GM23338 (cell line): ENCODE data around the gene NDUFS2. TPM values are rescaled to one million over a fixed set of nuclear protein-coding genes. Genes with fewer than 3 reads are reported as not detected.

Source experiments
- ATAC-seq: fragments of 200-7000 bp; cut with Tn5 transposase; 3 replicates; pipeline ENCODE4 v1.9.1; 2020
- DNase-seq: peaks from one replicate; pipeline ENCODE4 v3.0.0-alpha.2; 2015; ENCODE audit warnings: low spot score
- H2AFZ ChIP-seq: fragments of 200-600 bp; sonication (generic); 2 replicates; pipeline ENCODE4 v1.8.0; 2016; ENCODE audit warnings: antibody characterized with exemption, mild to moderate bottlenecking, moderate library complexity
- H3F3A ChIP-seq: fragments of 200-600 bp; sonication (generic); replicated peaks from 2 replicates; pipeline ENCODE4 v1.8.0; 2017; ENCODE audit warnings: antibody characterized with exemption, mixed run types, low read depth
- H3K27ac ChIP-seq: fragments of 200-600 bp; sonication (generic); 2 replicates; pipeline ENCODE4 v1.6.1; 2016; ENCODE audit warnings: low read depth
- H3K27me3 ChIP-seq: fragments of 200-600 bp; sonication (generic); 2 replicates; pipeline ENCODE4 v1.8.0; 2016; ENCODE audit warnings: mild to moderate bottlenecking, mixed run types, moderate library complexity; ENCODE audit not compliant: insufficient read depth
- H3K36me3 ChIP-seq: fragments of 200-600 bp; sonication (generic); 2 replicates; pipeline ENCODE4 v1.8.0; 2016; ENCODE audit warnings: mild to moderate bottlenecking; ENCODE audit not compliant: insufficient read depth
- H3K4me1 ChIP-seq: fragments of 200-600 bp; sonication (generic); 2 replicates; pipeline ENCODE4 v1.8.0; 2016; ENCODE audit warnings: mild to moderate bottlenecking, moderate library complexity; ENCODE audit not compliant: insufficient read depth
- H3K4me2 ChIP-seq: fragments of 200-600 bp; sonication (generic); 2 replicates; pipeline ENCODE4 v1.7.1; 2017; ENCODE audit warnings: mixed run types
- H3K4me3 ChIP-seq: fragments of 200-600 bp; sonication (generic); 2 replicates; pipeline ENCODE4 v1.6.1; 2016; ENCODE audit warnings: mixed run types
- H3K79me2 ChIP-seq: fragments of 200-600 bp; sonication (generic); replicated peaks from 2 replicates; pipeline ENCODE4 v1.8.0; 2017; ENCODE audit warnings: mild to moderate bottlenecking; ENCODE audit not compliant: insufficient read depth
- H3K9me2 ChIP-seq: fragments of 200-600 bp; sonication (generic); 2 replicates; pipeline ENCODE4 v1.8.0; 2017; ENCODE audit not compliant: insufficient read depth
- H4K20me1 ChIP-seq: fragments of 200-600 bp; sonication (generic); replicated peaks from 2 replicates; pipeline ENCODE4 v1.8.0; 2017; ENCODE audit warnings: mild to moderate bottlenecking; ENCODE audit not compliant: insufficient read depth
- H3K27ac Mint-ChIP-seq: 2 replicates; pipeline ENCODE4 v1.8.0; 2020; ENCODE audit warnings: inconsistent platforms, mild to moderate bottlenecking, moderate library complexity, mixed read lengths
- H3K27me3 Mint-ChIP-seq: 3 replicates; pipeline ENCODE4 v1.8.0; 2022; ENCODE audit warnings: low read depth, mild to moderate bottlenecking, moderate library complexity, mixed read lengths, inconsistent platforms; ENCODE audit not compliant: insufficient read depth, poor library complexity
- H3K36me3 Mint-ChIP-seq: 3 replicates; pipeline ENCODE4 v1.8.0; 2021; ENCODE audit warnings: low read depth, mild to moderate bottlenecking, inconsistent platforms, moderate library complexity, mixed read lengths
- H3K4me1 Mint-ChIP-seq: 3 replicates; pipeline ENCODE4 v1.8.0; 2020; ENCODE audit warnings: mild to moderate bottlenecking, inconsistent platforms, mixed read lengths
- H3K4me3 Mint-ChIP-seq: 3 replicates; pipeline ENCODE4 v1.8.0; 2021; ENCODE audit warnings: moderate library complexity, mild to moderate bottlenecking, inconsistent platforms, mixed read lengths
- H3K9me3 Mint-ChIP-seq: 3 replicates; pipeline ENCODE4 v1.8.0; 2020; ENCODE audit warnings: moderate library complexity, mild to moderate bottlenecking, inconsistent platforms, mixed read lengths
- CREB1 ChIP-seq: fragments of 250-450 bp; sonication (Bioruptor Pico); IDR thresholded peaks from 2 replicates; pipeline ENCODE4 v1.5.0; 2020; ENCODE audit warnings: low read depth, mild to moderate bottlenecking, moderate library complexity
- EZH2 ChIP-seq: fragments of 200-600 bp; sonication (generic); IDR thresholded peaks from one replicate; pipeline ENCODE4 v1.8.0; 2017; ENCODE audit warnings: antibody characterized with exemption, mild to moderate bottlenecking, low read depth; ENCODE audit not compliant: unreplicated experiment
- EZH2phosphoT487 ChIP-seq: fragments of 200-600 bp; sonication (generic); IDR thresholded peaks from one replicate; pipeline ENCODE4 v1.8.1; 2018; ENCODE audit warnings: antibody characterized with exemption; ENCODE audit not compliant: unreplicated experiment
- JUNB ChIP-seq: IDR thresholded peaks from one replicate; pipeline ENCODE4 v1.6.1; 2016; ENCODE audit warnings: antibody characterized with exemption; ENCODE audit not compliant: unreplicated experiment
- NANOG ChIP-seq: IDR thresholded peaks from 2 replicates; pipeline ENCODE4 v1.6.1; 2016; ENCODE audit warnings: antibody characterized with exemption, borderline replicate concordance
- POLR2AphosphoS5 ChIP-seq: IDR thresholded peaks from 2 replicates; pipeline ENCODE4 v1.6.1; 2016; ENCODE audit warnings: antibody characterized with exemption, low read depth
- STAT1 ChIP-seq: IDR thresholded peaks from one replicate; pipeline ENCODE4 v1.6.1; 2016; ENCODE audit warnings: antibody characterized with exemption; ENCODE audit not compliant: unreplicated experiment
- ZNF114 ChIP-seq: fragments of 250-450 bp; sonication (Bioruptor Pico); IDR thresholded peaks from 2 replicates; pipeline ENCODE4 v1.5.0; 2020; ENCODE audit warnings: mild to moderate bottlenecking, moderate library complexity
- ZNF331 ChIP-seq: fragments of 250-450 bp; sonication (Bioruptor Pico); IDR thresholded peaks from 2 replicates; pipeline ENCODE4 v1.5.0; 2020; ENCODE audit warnings: low read depth, mild to moderate bottlenecking, moderate library complexity
- polyA plus RNA-seq: library from polyadenylated mRNA; unstranded; fragments of >200 nt; fragmentation: Nextera tagmentation; extraction: Ambion mirVana; gene quantifications from 2 replicates; pipeline ENCODE4 v1.2.1, GENCODE V29; 2016
- total RNA-seq: library from RNA; depleted of rRNA; stranded (reverse); fragments of >200 nt; shearing (Covaris generic); gene quantifications from 2 replicates; pipeline ENCODE4 v1.2.3, GENCODE V29; 2014
- TF ChIP-seq, protein P1 (sequence below), 2 experiments: fragments of 200-600 bp in 1 of 2; sonication (generic) in 1 of 2; conservative IDR thresholded peaks; 2 replicates each; pipeline versions ENCODE4 v1.5.1 to v1.6.1; 2016 to 2017; ENCODE audit warnings: antibody characterized with exemption in 2 of 2, low read depth in 2 of 2, mild to moderate bottlenecking in 2 of 2, moderate library complexity in 1 of 2
- TF ChIP-seq, protein P2 (sequence below): IDR thresholded peaks from 2 replicates; pipeline ENCODE4 v1.6.1; 2016; ENCODE audit warnings: antibody characterized with exemption
- TF ChIP-seq, protein P3 (sequence below): IDR thresholded peaks from one replicate; pipeline ENCODE4 v1.6.1; 2018; ENCODE audit warnings: antibody characterized with exemption; ENCODE audit not compliant: unreplicated experiment
- TF ChIP-seq, protein P4 (sequence below): fragments of 250-450 bp; sonication (Bioruptor Pico); IDR thresholded peaks from 2 replicates; pipeline ENCODE4 v1.5.0; 2020; ENCODE audit warnings: mild to moderate bottlenecking, moderate library complexity

Gene NDUFS2
- total and polyA plus RNA-seq, 2 experiments from 2014 or later = 56.7 to 131 TPM

DNA sequence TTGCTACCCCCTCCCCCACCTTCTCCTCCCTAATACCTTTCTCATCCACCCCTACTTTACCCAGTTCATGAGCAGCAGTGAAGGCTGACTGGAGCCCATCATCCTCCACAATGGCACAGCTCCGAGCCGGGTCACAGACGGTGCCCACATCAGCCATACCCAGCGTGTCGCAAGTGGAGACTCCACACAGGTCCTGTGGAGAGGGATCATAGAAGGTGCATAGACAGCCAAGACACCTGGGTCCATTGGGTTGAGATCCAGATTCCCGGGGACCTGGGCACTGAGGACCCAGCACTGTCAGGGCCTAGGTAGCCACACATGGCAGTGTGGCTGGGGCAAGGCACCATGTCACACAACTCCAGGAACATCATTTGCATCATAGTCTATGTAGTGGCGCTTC, 6.1 kb upstream of the NDUFS2 start:
- Histone ChIP-seq H2AFZ (no peak overlapping the region), H3K9me2 (no peaks in the 10 kb centered on the region), H3K4me3 (no peak overlapping the region), H3F3A (peaks cover 9% of the 10 kb centered on the region; the same call in 1 of the 2 replicates), H3K36me3 (no peaks in the 10 kb centered on the region), H3K4me2 (no peak overlapping the region), H3K79me2 (no peaks in the 10 kb centered on the region), H3K4me1 (peaks cover 49% of the 10 kb centered on the region), H3K27me3 (no peaks in the 10 kb centered on the region), H3K27ac (0 out of 2 replicates have a peak overlapping the region, but pooled peaks have one; percentile 26), H4K20me1 (no peaks in the 10 kb centered on the region)
- H3K27ac Mint-ChIP-seq = no peak overlapping the region; the same call in 1 of the 2 replicates
- peaks cover 16% of the 10 kb centered on the region for H3K27me3 Mint-ChIP-seq
- ATAC-seq (no peak), DNase-seq (no peak)
- H3K36me3 Mint-ChIP-seq = peaks cover 11% of the 10 kb centered on the region; the same call in 2 of the 3 replicates
- H3K4me3 Mint-ChIP-seq = no peak overlapping the region
- H3K4me1 Mint-ChIP-seq = peaks cover 54% of the 10 kb centered on the region
- H3K9me3 Mint-ChIP-seq = no peaks in the 10 kb centered on the region; the same call in 2 of the 3 replicates
- TF ChIP-seq STAT1 (no peak), ZNF114 (CRISPR knock-in tag) (no peak), EZH2 (no peak), JUNB (no peak), ZNF331 (CRISPR knock-in tag) (no peak), CREB1 (no peak), EZH2phosphoT487 (no peak), POLR2AphosphoS5 (no peak), NANOG (no peak)
- TF ChIP-seq, protein P1, sequence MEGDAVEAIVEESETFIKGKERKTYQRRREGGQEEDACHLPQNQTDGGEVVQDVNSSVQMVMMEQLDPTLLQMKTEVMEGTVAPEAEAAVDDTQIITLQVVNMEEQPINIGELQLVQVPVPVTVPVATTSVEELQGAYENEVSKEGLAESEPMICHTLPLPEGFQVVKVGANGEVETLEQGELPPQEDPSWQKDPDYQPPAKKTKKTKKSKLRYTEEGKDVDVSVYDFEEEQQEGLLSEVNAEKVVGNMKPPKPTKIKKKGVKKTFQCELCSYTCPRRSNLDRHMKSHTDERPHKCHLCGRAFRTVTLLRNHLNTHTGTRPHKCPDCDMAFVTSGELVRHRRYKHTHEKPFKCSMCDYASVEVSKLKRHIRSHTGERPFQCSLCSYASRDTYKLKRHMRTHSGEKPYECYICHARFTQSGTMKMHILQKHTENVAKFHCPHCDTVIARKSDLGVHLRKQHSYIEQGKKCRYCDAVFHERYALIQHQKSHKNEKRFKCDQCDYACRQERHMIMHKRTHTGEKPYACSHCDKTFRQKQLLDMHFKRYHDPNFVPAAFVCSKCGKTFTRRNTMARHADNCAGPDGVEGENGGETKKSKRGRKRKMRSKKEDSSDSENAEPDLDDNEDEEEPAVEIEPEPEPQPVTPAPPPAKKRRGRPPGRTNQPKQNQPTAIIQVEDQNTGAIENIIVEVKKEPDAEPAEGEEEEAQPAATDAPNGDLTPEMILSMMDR (conservative IDR thresholded peaks at IDR 0.05; ENCODE audit: low read depth in 2 of 2) = no peak
- TF ChIP-seq, protein P2, sequence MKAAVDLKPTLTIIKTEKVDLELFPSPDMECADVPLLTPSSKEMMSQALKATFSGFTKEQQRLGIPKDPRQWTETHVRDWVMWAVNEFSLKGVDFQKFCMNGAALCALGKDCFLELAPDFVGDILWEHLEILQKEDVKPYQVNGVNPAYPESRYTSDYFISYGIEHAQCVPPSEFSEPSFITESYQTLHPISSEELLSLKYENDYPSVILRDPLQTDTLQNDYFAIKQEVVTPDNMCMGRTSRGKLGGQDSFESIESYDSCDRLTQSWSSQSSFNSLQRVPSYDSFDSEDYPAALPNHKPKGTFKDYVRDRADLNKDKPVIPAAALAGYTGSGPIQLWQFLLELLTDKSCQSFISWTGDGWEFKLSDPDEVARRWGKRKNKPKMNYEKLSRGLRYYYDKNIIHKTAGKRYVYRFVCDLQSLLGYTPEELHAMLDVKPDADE = no peak
- TF ChIP-seq, protein P3, sequence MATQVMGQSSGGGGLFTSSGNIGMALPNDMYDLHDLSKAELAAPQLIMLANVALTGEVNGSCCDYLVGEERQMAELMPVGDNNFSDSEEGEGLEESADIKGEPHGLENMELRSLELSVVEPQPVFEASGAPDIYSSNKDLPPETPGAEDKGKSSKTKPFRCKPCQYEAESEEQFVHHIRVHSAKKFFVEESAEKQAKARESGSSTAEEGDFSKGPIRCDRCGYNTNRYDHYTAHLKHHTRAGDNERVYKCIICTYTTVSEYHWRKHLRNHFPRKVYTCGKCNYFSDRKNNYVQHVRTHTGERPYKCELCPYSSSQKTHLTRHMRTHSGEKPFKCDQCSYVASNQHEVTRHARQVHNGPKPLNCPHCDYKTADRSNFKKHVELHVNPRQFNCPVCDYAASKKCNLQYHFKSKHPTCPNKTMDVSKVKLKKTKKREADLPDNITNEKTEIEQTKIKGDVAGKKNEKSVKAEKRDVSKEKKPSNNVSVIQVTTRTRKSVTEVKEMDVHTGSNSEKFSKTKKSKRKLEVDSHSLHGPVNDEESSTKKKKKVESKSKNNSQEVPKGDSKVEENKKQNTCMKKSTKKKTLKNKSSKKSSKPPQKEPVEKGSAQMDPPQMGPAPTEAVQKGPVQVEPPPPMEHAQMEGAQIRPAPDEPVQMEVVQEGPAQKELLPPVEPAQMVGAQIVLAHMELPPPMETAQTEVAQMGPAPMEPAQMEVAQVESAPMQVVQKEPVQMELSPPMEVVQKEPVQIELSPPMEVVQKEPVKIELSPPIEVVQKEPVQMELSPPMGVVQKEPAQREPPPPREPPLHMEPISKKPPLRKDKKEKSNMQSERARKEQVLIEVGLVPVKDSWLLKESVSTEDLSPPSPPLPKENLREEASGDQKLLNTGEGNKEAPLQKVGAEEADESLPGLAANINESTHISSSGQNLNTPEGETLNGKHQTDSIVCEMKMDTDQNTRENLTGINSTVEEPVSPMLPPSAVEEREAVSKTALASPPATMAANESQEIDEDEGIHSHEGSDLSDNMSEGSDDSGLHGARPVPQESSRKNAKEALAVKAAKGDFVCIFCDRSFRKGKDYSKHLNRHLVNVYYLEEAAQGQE = no peak
- TF ChIP-seq, protein P4, sequence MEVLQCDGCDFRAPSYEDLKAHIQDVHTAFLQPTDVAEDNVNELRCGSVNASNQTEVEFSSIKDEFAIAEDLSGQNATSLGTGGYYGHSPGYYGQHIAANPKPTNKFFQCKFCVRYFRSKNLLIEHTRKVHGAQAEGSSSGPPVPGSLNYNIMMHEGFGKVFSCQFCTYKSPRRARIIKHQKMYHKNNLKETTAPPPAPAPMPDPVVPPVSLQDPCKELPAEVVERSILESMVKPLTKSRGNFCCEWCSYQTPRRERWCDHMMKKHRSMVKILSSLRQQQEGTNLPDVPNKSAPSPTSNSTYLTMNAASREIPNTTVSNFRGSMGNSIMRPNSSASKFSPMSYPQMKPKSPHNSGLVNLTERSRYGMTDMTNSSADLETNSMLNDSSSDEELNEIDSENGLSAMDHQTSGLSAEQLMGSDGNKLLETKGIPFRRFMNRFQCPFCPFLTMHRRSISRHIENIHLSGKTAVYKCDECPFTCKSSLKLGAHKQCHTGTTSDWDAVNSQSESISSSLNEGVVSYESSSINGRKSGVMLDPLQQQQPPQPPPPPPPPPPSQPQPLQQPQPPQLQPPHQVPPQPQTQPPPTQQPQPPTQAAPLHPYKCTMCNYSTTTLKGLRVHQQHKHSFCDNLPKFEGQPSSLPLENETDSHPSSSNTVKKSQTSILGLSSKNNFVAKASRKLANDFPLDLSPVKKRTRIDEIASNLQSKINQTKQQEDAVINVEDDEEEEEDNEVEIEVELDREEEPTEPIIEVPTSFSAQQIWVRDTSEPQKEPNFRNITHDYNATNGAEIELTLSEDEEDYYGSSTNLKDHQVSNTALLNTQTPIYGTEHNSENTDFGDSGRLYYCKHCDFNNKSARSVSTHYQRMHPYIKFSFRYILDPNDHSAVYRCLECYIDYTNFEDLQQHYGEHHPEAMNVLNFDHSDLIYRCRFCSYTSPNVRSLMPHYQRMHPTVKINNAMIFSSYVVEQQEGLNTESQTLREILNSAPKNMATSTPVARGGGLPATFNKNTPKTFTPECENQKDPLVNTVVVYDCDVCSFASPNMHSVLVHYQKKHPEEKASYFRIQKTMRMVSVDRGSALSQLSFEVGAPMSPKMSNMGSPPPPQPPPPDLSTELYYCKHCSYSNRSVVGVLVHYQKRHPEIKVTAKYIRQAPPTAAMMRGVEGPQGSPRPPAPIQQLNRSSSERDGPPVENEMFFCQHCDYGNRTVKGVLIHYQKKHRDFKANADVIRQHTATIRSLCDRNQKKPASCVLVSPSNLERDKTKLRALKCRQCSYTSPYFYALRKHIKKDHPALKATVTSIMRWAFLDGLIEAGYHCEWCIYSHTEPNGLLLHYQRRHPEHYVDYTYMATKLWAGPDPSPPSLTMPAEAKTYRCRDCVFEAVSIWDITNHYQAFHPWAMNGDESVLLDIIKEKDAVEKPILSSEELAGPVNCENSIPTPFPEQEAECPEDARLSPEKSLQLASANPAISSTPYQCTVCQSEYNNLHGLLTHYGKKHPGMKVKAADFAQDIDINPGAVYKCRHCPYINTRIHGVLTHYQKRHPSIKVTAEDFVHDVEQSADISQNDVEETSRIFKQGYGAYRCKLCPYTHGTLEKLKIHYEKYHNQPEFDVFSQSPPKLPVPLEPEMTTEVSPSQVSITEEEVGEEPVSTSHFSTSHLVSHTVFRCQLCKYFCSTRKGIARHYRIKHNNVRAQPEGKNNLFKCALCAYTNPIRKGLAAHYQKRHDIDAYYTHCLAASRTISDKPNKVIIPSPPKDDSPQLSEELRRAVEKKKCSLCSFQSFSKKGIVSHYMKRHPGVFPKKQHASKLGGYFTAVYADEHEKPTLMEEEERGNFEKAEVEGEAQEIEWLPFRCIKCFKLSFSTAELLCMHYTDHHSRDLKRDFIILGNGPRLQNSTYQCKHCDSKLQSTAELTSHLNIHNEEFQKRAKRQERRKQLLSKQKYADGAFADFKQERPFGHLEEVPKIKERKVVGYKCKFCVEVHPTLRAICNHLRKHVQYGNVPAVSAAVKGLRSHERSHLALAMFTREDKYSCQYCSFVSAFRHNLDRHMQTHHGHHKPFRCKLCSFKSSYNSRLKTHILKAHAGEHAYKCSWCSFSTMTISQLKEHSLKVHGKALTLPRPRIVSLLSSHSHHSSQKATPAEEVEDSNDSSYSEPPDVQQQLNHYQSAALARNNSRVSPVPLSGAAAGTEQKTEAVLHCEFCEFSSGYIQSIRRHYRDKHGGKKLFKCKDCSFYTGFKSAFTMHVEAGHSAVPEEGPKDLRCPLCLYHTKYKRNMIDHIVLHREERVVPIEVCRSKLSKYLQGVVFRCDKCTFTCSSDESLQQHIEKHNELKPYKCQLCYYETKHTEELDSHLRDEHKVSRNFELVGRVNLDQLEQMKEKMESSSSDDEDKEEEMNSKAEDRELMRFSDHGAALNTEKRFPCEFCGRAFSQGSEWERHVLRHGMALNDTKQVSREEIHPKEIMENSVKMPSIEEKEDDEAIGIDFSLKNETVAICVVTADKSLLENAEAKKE = no peak
